Measurements from ENCODE around the gene SMIM41. TPM values are rescaled to one million over a fixed set of nuclear protein-coding genes. Genes with fewer than 3 reads are reported as not detected.

The SMIM41 gene
- total RNA-seq, 6 donors from 2014 or later: 4.7 to 25.1 (median 15.4) TPM

GRCh38 chr12:52053536-52054209 is 25.8 kb upstream of the SMIM41 start:
- Histone ChIP-seq H3K27ac (peak overlapping the region in 2 of 4 donors; percentile 94 to 99), H3K36me3 (peaks cover 12 to 62% (median 46%) of the 10 kb centered on the region in 4 donors), H3K9me3 (no peaks in the 10 kb centered on the region), H3K4me1 (peaks cover 22 to 43% (median 30%) of the 10 kb centered on the region in 4 donors), H3K27me3 (no peaks in the 10 kb centered on the region), H3K4me3 (peak overlapping the region; percentile 19 to 87 (median 61))
- TF ChIP-seq EP300 (IDR thresholded peaks at IDR 0.05) (no peak), POLR2A (IDR thresholded peaks at IDR 0.05) (no peak), CTCF (IDR thresholded peaks at IDR 0.05) (no peak), POLR2AphosphoS5 (IDR thresholded peaks at IDR 0.05) (peak in 1 of 2 donors; percentile 18)
- peak in 1 of 2 donors; percentile 82 for DNase-seq
- no peak for ATAC-seq (ENCODE audit: low FRiP score in 2 of 2)
- WGBS, 2 donors: 87 to 93% methylated on average over 7 of the region's 9 CpGs

- H3K27ac ChIP-seq: peak overlapping the region in 2 of 4 donors; percentile 94 to 99
Measured at GRCh38 chr12:52054231-52054832, 25.2 kb upstream of the SMIM41 start.

GRCh38 chr12:52054833-52055730 is 24.4 kb upstream of the SMIM41 start:
- DNase-seq (no peak), ATAC-seq (ENCODE audit: low FRiP score in 2 of 2) (no peak)
- H3K4me1 ChIP-seq: peaks cover 17 to 38% (median 24%) of the 10 kb centered on the region in 4 donors
- TF ChIP-seq POLR2A (IDR thresholded peaks at IDR 0.05) (no peak), EP300 (IDR thresholded peaks at IDR 0.05) (no peak), CTCF (IDR thresholded peaks at IDR 0.05) (no peak), POLR2AphosphoS5 (IDR thresholded peaks at IDR 0.05) (peak in 1 of 2 donors; percentile 38)
- peaks cover 12 to 76% (median 55%) of the 10 kb centered on the region in 4 donors for H3K36me3 ChIP-seq
- peak overlapping the region in 1 of 4 donors; percentile 87 for H3K4me3 ChIP-seq
- no peaks in the 10 kb centered on the region for H3K27me3 ChIP-seq
- WGBS, 2 donors: 93 to 94% methylated on average over 9 to 21 of the region's 21 CpGs
- H3K27ac ChIP-seq: no peak overlapping the region
- no peaks in the 10 kb centered on the region for H3K9me3 ChIP-seq

More at GRCh38 chr12:52054231-52054832, 25.2 kb upstream of the SMIM41 start:
- H3K27me3 ChIP-seq: no peaks in the 10 kb centered on the region
- H3K36me3 ChIP-seq: peaks cover 12 to 69% (median 52%) of the 10 kb centered on the region in 4 donors
- H3K4me3 ChIP-seq: peak overlapping the region in 2 of 4 donors; percentile 62 to 87
- no peak for TF ChIP-seq EP300 (IDR thresholded peaks at IDR 0.05)
- TF ChIP-seq POLR2AphosphoS5 (IDR thresholded peaks at IDR 0.05): peak in 1 of 2 donors; percentile 17
- ATAC-seq (ENCODE audit: low FRiP score in 2 of 2) (no peak), DNase-seq (peak in 1 of 2 donors; percentile 88)
- H3K4me1 ChIP-seq: peaks cover 22 to 46% (median 31%) of the 10 kb centered on the region in 4 donors
- no peaks in the 10 kb centered on the region for H3K9me3 ChIP-seq
- 93 to 95% methylated on average over 17 to 21 of the region's 21 CpGs for WGBS, 2 donors

GRCh38 chr12:52055731-52056711 is 23.5 kb upstream of the SMIM41 start:
- 86 to 90% methylated on average over 19 to 27 of the region's 27 CpGs for WGBS, 2 donors
- peaks cover 11 to 32% (median 17%) of the 10 kb centered on the region in 4 donors for H3K4me1 ChIP-seq
- H3K27ac ChIP-seq: peak overlapping the region in 1 of 4 donors; percentile 7
- H3K27me3 ChIP-seq: no peaks in the 10 kb centered on the region
- DNase-seq (peak in 1 of 2 donors; percentile 86), ATAC-seq (ENCODE audit: low FRiP score in 2 of 2) (no peak)
- H3K36me3 ChIP-seq: peaks cover 12 to 76% (median 55%) of the 10 kb centered on the region in 4 donors
- no peak overlapping the region for H3K4me3 ChIP-seq
- TF ChIP-seq EP300 (IDR thresholded peaks at IDR 0.05) (no peak), POLR2AphosphoS5 (IDR thresholded peaks at IDR 0.05) (peak in 1 of 2 donors; percentile 63), CTCF (IDR thresholded peaks at IDR 0.05) (no peak), POLR2A (IDR thresholded peaks at IDR 0.05) (peak in 1 of 4 donors; percentile 9)
- H3K9me3 ChIP-seq: no peaks in the 10 kb centered on the region
